ENCODE results near the gene SERINC3. TPM values are rescaled to one million over a fixed set of nuclear protein-coding genes. Genes with fewer than 3 reads are reported as not detected.

Gene SERINC3
- total and polyA plus RNA-seq, 2 of the 8 experiments (the other 6 are each of a cell fraction or from before 2014, with no cell fraction given) = 47.2 to 66.0 TPM

- FAIRE-seq (no peak), DNase-seq (ENCODE audit: low read depth in 1 of 2, low spot score in 2 of 2) (no peak)
- Histone ChIP-seq H2BK120ac (replicated peaks; ENCODE audit: low read depth, low read length) (no peak overlapping the region), H4K8ac (ENCODE audit: extremely low read depth, insufficient read depth, low read length) (no peak overlapping the region), H2AK5ac (ENCODE audit: low read depth, low read length) (no peak overlapping the region), H3K4me2 (ENCODE audit: insufficient read depth in 1 of 2, low read depth in 2 of 2, low read length in 2 of 2) (no peak overlapping the region), H3K27me3 (replicated peaks in 1 of 4; ENCODE audit: control insufficient read depth in 3 of 4, extremely low read depth in 1 of 4, insufficient read depth in 3 of 4, low read length in 3 of 4) (no peaks in the 10 kb centered on the region), H2AFZ (ENCODE audit: low read length) (no peak overlapping the region), H3K4ac (replicated peaks; ENCODE audit: insufficient read length, low read depth, low read length) (no peak overlapping the region), H3K23ac (ENCODE audit: insufficient read length) (no peak overlapping the region), H3K36me3 (ENCODE audit: control insufficient read depth in 2 of 4, insufficient read depth in 4 of 4, low read length in 3 of 4) (no peaks in the 10 kb centered on the region; a peak in 2 of 8 replicates), H2BK15ac (ENCODE audit: low read length) (no peak overlapping the region), H4K5ac (ENCODE audit: insufficient read length, low read depth, low read length) (no peak overlapping the region), H3K18ac (ENCODE audit: extremely low read depth, low read length) (no peak overlapping the region), H3K4me1 (replicated peaks in 1 of 4; ENCODE audit: control insufficient read depth in 3 of 4, insufficient read depth in 4 of 4, low read length in 3 of 4) (peaks cover 0 to 6% (median 3%) of the 10 kb centered on the region in 4 experiments; a peak in 4 of 7 replicates), H3K56ac (replicated peaks; ENCODE audit: insufficient read length, low read depth, low read length) (no peak overlapping the region), H2BK12ac (ENCODE audit: low read depth, low read length) (no peak overlapping the region), H3K79me2 (ENCODE audit: control insufficient read depth in 1 of 2, insufficient read depth in 2 of 2, low read length in 2 of 2) (peaks cover 7 to 48% of the 10 kb centered on the region in 2 experiments), H4K91ac (replicated peaks; ENCODE audit: insufficient read length, low read length) (no peak overlapping the region), H4K20me1 (replicated peaks in 1 of 2; ENCODE audit: control insufficient read depth in 1 of 2, insufficient read depth in 2 of 2, low read length in 2 of 2) (peaks cover 0 to 8% of the 10 kb centered on the region in 2 experiments), H3K27ac (ENCODE audit: low read depth, low read length) (no peak overlapping the region), H3K14ac (ENCODE audit: insufficient read length) (no peak overlapping the region), H2BK5ac (ENCODE audit: low read depth, low read length) (no peak overlapping the region), H3K79me1 (ENCODE audit: low read depth, low read length) (peaks cover 2% of the 10 kb centered on the region), H3K4me3 (ENCODE audit: extremely low read depth in 1 of 4, insufficient read depth in 2 of 4, low read depth in 3 of 4, low read length in 4 of 4) (no peak overlapping the region), H2BK20ac (ENCODE audit: low read length) (no peak overlapping the region), H3K9me3 (ENCODE audit: insufficient read depth in 2 of 2, low read depth in 1 of 2, low read length in 1 of 2) (no peaks in the 10 kb centered on the region), H3K23me2 (ENCODE audit: low read depth, low read length) (peaks cover 6% of the 10 kb centered on the region), H3K9ac (replicated peaks in 1 of 4; ENCODE audit: extremely low read depth in 1 of 4, low read depth in 3 of 4, low read length in 3 of 4) (no peak overlapping the region)
- 86% methylated on average over 3 of the region's 3 CpGs; no CpG with 5 or more reads in 1 of the 2 experiments for WGBS, 2 experiments (ENCODE audit: extremely low coverage in 1 of 2, insufficient coverage in 1 of 2, insufficient read length in 1 of 2, insufficient replicate concordance in 2 of 2, low coverage in 1 of 2, low lambda C conversion rate in 2 of 2, missing lambda C conversion rate in 1 of 2)
- POLR2A ChIA-PET (ENCODE audit: partially characterized antibody) = no interaction called here
- CTCF ChIA-PET (ENCODE audit: partially characterized antibody) = no interaction called here
- TF ChIP-seq USF2 (IDR thresholded peaks at IDR 0.05; ENCODE audit: low read length) = no peak
- TF ChIP-seq BRCA1 (IDR thresholded peaks at IDR 0.05; ENCODE audit: low read depth, low read length) = no peak
- TF ChIP-seq GTF2F1 (IDR thresholded peaks at IDR 0.05; ENCODE audit: borderline replicate concordance, low read depth, low read length) = no peak
- TF ChIP-seq SIRT6 (IDR thresholded peaks at IDR 0.05; ENCODE audit: low read length) = no peak
- TF ChIP-seq ATF2 (IDR thresholded peaks at IDR 0.05; ENCODE audit: low read length) = no peak
These were observed 4.4 kb downstream of the SERINC3 start for GRCh38 chr20:44517454-44517853.
